ENCODE measurements around the gene WARS2. TPM values are rescaled to one million over a fixed set of nuclear protein-coding genes. Genes with fewer than 3 reads are reported as not detected.

Gene WARS2
- total RNA-seq, 1 donor from 2014 or later, result 13.4 TPM

- Histone ChIP-seq H3K27ac (no peak overlapping the region), H3K27me3 (peaks cover 98% of the 10 kb centered on the region), H3K36me3 (no peaks in the 10 kb centered on the region), H3K9me3 (no peaks in the 10 kb centered on the region), H3K4me3 (no peak overlapping the region), H3K4me1 (peaks cover 11% of the 10 kb centered on the region)
- no peak for TF ChIP-seq CTCF (IDR thresholded peaks at IDR 0.05)
- DNase-seq, result no peak
- no peak for ATAC-seq
- intact Hi-C loops (cut with DNase I), result no loop called here
These were observed 156.9 kb downstream of the WARS2 start for GRCh38 chr1:118983558-118984041.

- DNase-seq (no peak), ATAC-seq (no peak)
- no peak for TF ChIP-seq CTCF (IDR thresholded peaks at IDR 0.05)
- intact Hi-C loops (cut with DNase I), result no loop called here
- H3K27me3 ChIP-seq, result peaks cover 97% of the 10 kb centered on the region
- H3K4me1 ChIP-seq, result peaks cover 11% of the 10 kb centered on the region
- H3K36me3 ChIP-seq, result no peaks in the 10 kb centered on the region
- H3K27ac ChIP-seq, result no peak overlapping the region
- H3K4me3 ChIP-seq, result no peak overlapping the region
- H3K9me3 ChIP-seq, result no peaks in the 10 kb centered on the region
These were observed 157.5 kb downstream of the WARS2 start for GRCh38 chr1:118982821-118983557.

GRCh38 chr1:118982266-118982665 is 158.2 kb downstream of the WARS2 start:
- intact Hi-C loops (cut with DNase I), result no loop called here
- peaks cover 97% of the 10 kb centered on the region for H3K27me3 ChIP-seq
- no peak for ATAC-seq
- H3K36me3 ChIP-seq, result no peaks in the 10 kb centered on the region
- no peak for DNase-seq
- no peak overlapping the region for H3K27ac ChIP-seq
- H3K4me1 ChIP-seq, result peaks cover 11% of the 10 kb centered on the region
- H3K4me3 ChIP-seq, result no peak overlapping the region
- no peaks in the 10 kb centered on the region for H3K9me3 ChIP-seq
- TF ChIP-seq CTCF (IDR thresholded peaks at IDR 0.05), result no peak

- H3K36me3 ChIP-seq, result no peaks in the 10 kb centered on the region
- H3K4me3 ChIP-seq, result no peak overlapping the region
- DNase-seq, result no peak
- TF ChIP-seq CTCF (IDR thresholded peaks at IDR 0.05), result no peak
- no peak overlapping the region for H3K27ac ChIP-seq
- H3K27me3 ChIP-seq, result peaks cover 97% of the 10 kb centered on the region
- intact Hi-C loops (cut with DNase I), result no loop called here
- ATAC-seq, result no peak
- H3K4me1 ChIP-seq, result peaks cover 11% of the 10 kb centered on the region
- no peaks in the 10 kb centered on the region for H3K9me3 ChIP-seq
These were observed 159.0 kb downstream of the WARS2 start for GRCh38 chr1:118981436-118981835.

Other genes starting within 250 kb of the WARS2 start
- gene TBX15, start 152.3 kb downstream of the WARS2 start, total RNA-seq, result 0.64 TPM
- not detected for gene HAO2, start 228.1 kb upstream of the WARS2 start, total RNA-seq

All from upper lobe of right lung (tissue), 1 donor.